CD4-positive, CD25-positive, alpha-beta regulatory T cell (primary cell): Measurements from ENCODE around the gene OMA1. TPM values are rescaled to one million over a fixed set of nuclear protein-coding genes. Genes with fewer than 3 reads are reported as not detected.

ENCODE experiments used
- ATAC-seq, 2 donors: fragments of 150-1000 bp; cut with Tn5 transposase; one replicate each; pipeline ENCODE4 v1.10.0; 2021; ENCODE audit warnings: low read depth in 2 of 2, moderate number of reproducible peaks in 2 of 2, moderate library complexity in 1 of 2
- DNase-seq, 3 donors: peaks; one replicate each; pipeline versions ENCODE4 v3.0.0 to v3.0.0-alpha.2; 2012 to 2022; ENCODE audit warnings: mixed read lengths in 1 of 3
- H3K27ac ChIP-seq: one replicate; pipeline ENCODE4 v1.7.0; 2013; ENCODE audit warnings: mild to moderate bottlenecking, low read length; ENCODE audit not compliant: insufficient read depth, poor library complexity, severe bottlenecking
- H3K27me3 ChIP-seq: one replicate; pipeline ENCODE4 v1.7.0; 2013; ENCODE audit warnings: low read length; ENCODE audit not compliant: control insufficient read depth, insufficient read depth
- H3K36me3 ChIP-seq: one replicate; pipeline ENCODE4 v1.7.0; 2013; ENCODE audit warnings: mild to moderate bottlenecking, low read length, moderate library complexity; ENCODE audit not compliant: control insufficient read depth, insufficient read depth
- H3K4me1 ChIP-seq: 2 replicates; pipeline ENCODE4 v1.7.0; 2013; ENCODE audit warnings: mild to moderate bottlenecking, low read length; ENCODE audit not compliant: insufficient read depth, control insufficient read depth, poor library complexity, severe bottlenecking
- H3K4me3 ChIP-seq: one replicate; pipeline ENCODE4 v1.7.0; 2013; ENCODE audit warnings: low read depth, mild to moderate bottlenecking, low read length, moderate library complexity
- H3K9me3 ChIP-seq, 2 experiments: 1 replicate in 1 of 2; 2 replicates in 1 of 2; pipeline ENCODE4 v1.7.0; 2013; ENCODE audit warnings: low read length in 2 of 2, mild to moderate bottlenecking in 1 of 2, moderate library complexity in 1 of 2; ENCODE audit not compliant: control insufficient read depth in 2 of 2
- H3K27ac Mint-ChIP-seq, 3 donors: one replicate each; pipeline ENCODE4 v1.8.0; 2020 to 2022; ENCODE audit warnings: mild to moderate bottlenecking in 3 of 3, mixed read lengths in 3 of 3, moderate library complexity in 2 of 3
- H3K27me3 Mint-ChIP-seq: one replicate; pipeline ENCODE4 v1.8.0; 2022; ENCODE audit warnings: mild to moderate bottlenecking, mixed read lengths
- H3K36me3 Mint-ChIP-seq: one replicate; pipeline ENCODE4 v1.8.0; 2020; ENCODE audit warnings: mixed read lengths
- H3K4me1 Mint-ChIP-seq, 4 donors: one replicate each; pipeline ENCODE4 v1.8.0; 2020 to 2022; ENCODE audit warnings: mixed read lengths in 4 of 4, mild to moderate bottlenecking in 1 of 4
- H3K4me3 Mint-ChIP-seq, 4 donors: one replicate each; pipeline ENCODE4 v1.8.0; 2020 to 2022; ENCODE audit warnings: mild to moderate bottlenecking in 4 of 4, mixed read lengths in 4 of 4, moderate library complexity in 3 of 4
- H3K9me3 Mint-ChIP-seq, 7 donors: one replicate each; pipeline ENCODE4 v1.8.0; 2020 to 2022; ENCODE audit warnings: mixed read lengths in 7 of 7, mild to moderate bottlenecking in 3 of 7, moderate library complexity in 2 of 7
- polyA plus RNA-seq, 4 donors: library from polyadenylated mRNA; unstranded; fragments of 300-500 nt; fragmentation: Illumina TruSeq; gene quantifications; one replicate each; pipeline ENCODE4 v1.2.3, GENCODE V29; 2021
- total RNA-seq: library from RNA; stranded (reverse); gene quantifications from one replicate; pipeline ENCODE4 v1.2.3, GENCODE V29; 2022

Gene OMA1
- total and polyA plus RNA-seq, 5 donors from 2014 or later: 27.1 to 42.9 (median 37.8) TPM

DNA sequence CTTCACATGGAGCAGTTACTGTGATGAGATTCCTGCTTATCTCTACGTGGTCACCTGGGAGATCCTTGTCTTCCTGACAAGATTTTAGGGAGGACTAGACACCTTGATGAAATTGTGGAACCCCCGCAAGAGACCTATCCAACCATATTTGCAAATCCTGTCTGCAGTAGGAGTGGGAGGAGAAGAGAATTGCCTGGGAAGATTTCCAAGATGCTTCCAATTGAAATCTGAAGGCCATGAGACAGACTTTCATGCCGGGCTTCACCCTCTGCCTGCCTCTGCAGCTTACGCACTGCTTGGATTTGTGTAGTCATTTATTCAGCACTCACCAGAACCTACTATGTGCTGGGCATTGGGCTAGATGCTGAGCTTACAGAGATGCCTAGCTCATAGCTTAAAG is 106.6 kb downstream of the OMA1 start:
- Mint-ChIP-seq H3K36me3 (no peaks in the 10 kb centered on the region), H3K27ac (no peak overlapping the region), H3K27me3 (no peaks in the 10 kb centered on the region), H3K4me1 (no peaks in the 10 kb centered on the region), H3K9me3 (peaks cover 0 to 2% (median 0%) of the 10 kb centered on the region in 7 donors), H3K4me3 (no peak overlapping the region)
- H3K4me1 ChIP-seq: no peaks in the 10 kb centered on the region
- H3K4me3 ChIP-seq: no peak overlapping the region
- no peak overlapping the region for H3K27ac ChIP-seq
- H3K36me3 ChIP-seq: no peaks in the 10 kb centered on the region
- ATAC-seq: no peak
- no peaks in the 10 kb centered on the region for H3K9me3 ChIP-seq
- no peak for DNase-seq
- no peaks in the 10 kb centered on the region for H3K27me3 ChIP-seq

DNA sequence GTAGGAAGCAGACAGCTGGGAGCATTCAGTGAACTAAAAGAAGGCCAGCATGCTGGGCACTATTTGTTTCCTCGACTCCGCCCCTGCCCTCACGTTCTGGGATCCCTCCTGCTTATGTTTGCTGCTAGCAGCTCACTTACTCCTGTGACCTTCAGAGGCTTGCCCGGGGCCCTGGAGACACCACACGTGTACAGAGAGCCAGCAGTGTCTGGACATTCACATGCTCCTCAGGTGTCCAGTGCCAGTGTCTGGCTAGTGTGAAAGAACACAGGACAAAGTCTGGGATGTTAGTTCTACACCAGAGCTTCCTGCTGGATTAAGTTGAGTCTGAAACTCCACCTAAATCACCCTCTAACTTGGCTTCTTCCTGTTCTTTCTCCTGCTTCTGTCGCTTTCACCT is 108.1 kb downstream of the OMA1 start:
- Mint-ChIP-seq H3K4me1 (no peaks in the 10 kb centered on the region), H3K27ac (no peak overlapping the region), H3K9me3 (peaks cover 0 to 2% (median 0%) of the 10 kb centered on the region in 7 donors), H3K4me3 (no peak overlapping the region), H3K36me3 (no peaks in the 10 kb centered on the region), H3K27me3 (no peaks in the 10 kb centered on the region)
- Histone ChIP-seq H3K27ac (no peak overlapping the region), H3K4me1 (no peaks in the 10 kb centered on the region), H3K4me3 (no peak overlapping the region), H3K27me3 (no peaks in the 10 kb centered on the region), H3K9me3 (no peaks in the 10 kb centered on the region), H3K36me3 (no peaks in the 10 kb centered on the region)
- DNase-seq (no peak), ATAC-seq (no peak)

DNA sequence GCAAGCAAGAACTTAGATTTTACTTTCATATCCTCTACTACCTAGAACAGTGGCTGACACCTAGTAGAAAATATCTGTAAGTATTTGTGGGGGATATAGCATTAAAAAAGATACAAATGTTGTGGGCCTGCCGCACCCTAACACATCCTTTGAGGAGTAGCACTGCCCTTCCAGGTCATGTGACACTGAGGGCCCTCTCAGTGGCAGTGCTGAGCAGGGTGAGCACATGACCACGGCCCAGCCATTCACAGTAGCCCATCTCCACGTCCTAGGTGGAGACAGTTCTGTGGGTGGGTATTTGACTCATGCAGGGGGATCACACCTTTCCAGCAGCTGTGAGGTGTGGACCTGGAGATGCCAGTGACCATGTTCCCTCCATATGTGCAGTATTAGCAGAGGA is 108.9 kb downstream of the OMA1 start:
- Histone ChIP-seq H3K27me3 (no peaks in the 10 kb centered on the region), H3K27ac (no peak overlapping the region), H3K4me1 (no peaks in the 10 kb centered on the region), H3K4me3 (no peak overlapping the region), H3K9me3 (no peaks in the 10 kb centered on the region), H3K36me3 (no peaks in the 10 kb centered on the region)
- Mint-ChIP-seq H3K9me3 (peaks cover 0 to 2% (median 0%) of the 10 kb centered on the region in 7 donors), H3K27ac (no peak overlapping the region), H3K36me3 (no peaks in the 10 kb centered on the region), H3K4me3 (no peak overlapping the region), H3K4me1 (no peaks in the 10 kb centered on the region), H3K27me3 (no peaks in the 10 kb centered on the region)
- DNase-seq (no peak), ATAC-seq (no peak)

DNA sequence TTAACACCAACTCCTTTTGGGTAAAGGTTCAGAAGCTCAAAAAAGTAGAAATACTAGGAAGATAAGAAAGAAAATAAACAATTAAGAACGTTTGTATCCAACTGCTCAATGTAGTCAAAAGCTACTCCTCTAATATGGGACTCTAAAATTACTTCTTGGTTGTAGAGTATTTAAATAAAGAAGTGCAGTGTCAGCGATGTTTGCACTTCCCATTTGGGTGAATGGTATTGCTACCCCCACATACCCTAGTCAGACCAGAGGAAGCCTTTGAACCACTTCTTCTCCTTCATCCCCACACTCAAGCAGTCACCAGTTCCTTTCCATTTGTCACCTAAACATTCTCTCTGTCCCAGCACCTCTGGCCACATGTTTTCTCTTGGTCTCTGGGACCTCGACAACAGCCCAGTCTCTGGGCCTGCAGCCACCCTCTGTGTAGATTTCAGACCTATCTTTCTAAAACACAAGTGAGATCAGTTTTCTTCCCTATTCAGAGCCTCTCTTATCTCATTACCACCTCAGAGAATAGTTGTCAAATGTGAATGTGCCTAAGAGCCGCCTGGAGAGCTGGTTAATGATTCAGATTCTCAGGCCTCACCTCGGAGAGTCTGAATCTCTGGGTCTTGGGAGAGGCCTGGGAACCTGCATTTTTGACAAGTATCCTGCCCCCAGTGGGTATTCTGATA is 109.8 kb downstream of the OMA1 start:
- Histone ChIP-seq H3K36me3 (no peaks in the 10 kb centered on the region), H3K9me3 (no peaks in the 10 kb centered on the region), H3K27ac (no peak overlapping the region), H3K4me3 (no peak overlapping the region), H3K4me1 (no peaks in the 10 kb centered on the region), H3K27me3 (no peaks in the 10 kb centered on the region)
- DNase-seq (no peak), ATAC-seq (no peak)
- H3K9me3 Mint-ChIP-seq: peaks cover 0 to 2% (median 0%) of the 10 kb centered on the region in 7 donors
- no peaks in the 10 kb centered on the region for H3K36me3 Mint-ChIP-seq
- H3K4me3 Mint-ChIP-seq: no peak overlapping the region
- no peaks in the 10 kb centered on the region for H3K4me1 Mint-ChIP-seq
- no peaks in the 10 kb centered on the region for H3K27me3 Mint-ChIP-seq
- H3K27ac Mint-ChIP-seq: no peak overlapping the region

DNA sequence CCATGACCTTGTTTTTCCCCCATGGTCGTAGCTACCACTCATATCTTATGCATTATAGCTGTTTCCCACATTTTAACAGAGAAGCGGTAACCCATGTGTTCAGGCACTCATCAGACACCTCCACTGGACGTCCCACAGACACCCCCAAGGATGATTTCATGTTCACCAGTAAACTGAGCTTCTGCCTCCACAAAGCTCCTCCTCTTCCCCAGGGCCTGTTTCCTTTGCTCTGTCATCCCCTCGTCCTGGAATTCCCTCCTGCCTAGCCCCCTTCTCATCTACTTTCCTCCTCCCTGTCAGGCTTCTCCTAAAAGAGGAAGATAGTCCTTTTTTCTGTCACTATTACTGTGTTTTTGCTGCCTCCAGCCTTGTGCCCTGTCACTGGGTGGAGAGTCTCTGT is 111.2 kb downstream of the OMA1 start:
- DNase-seq: no peak
- Histone ChIP-seq H3K27me3 (no peaks in the 10 kb centered on the region), H3K4me3 (no peak overlapping the region), H3K36me3 (no peaks in the 10 kb centered on the region), H3K4me1 (no peaks in the 10 kb centered on the region), H3K27ac (no peak overlapping the region), H3K9me3 (no peaks in the 10 kb centered on the region)
- no peaks in the 10 kb centered on the region for H3K27me3 Mint-ChIP-seq
- no peak overlapping the region for H3K27ac Mint-ChIP-seq
- H3K9me3 Mint-ChIP-seq: peaks cover 0 to 3% (median 0%) of the 10 kb centered on the region in 7 donors
- H3K36me3 Mint-ChIP-seq: peaks cover under 1% of the 10 kb centered on the region
- no peaks in the 10 kb centered on the region for H3K4me1 Mint-ChIP-seq
- H3K4me3 Mint-ChIP-seq: no peak overlapping the region
- ATAC-seq: no peak

DNA sequence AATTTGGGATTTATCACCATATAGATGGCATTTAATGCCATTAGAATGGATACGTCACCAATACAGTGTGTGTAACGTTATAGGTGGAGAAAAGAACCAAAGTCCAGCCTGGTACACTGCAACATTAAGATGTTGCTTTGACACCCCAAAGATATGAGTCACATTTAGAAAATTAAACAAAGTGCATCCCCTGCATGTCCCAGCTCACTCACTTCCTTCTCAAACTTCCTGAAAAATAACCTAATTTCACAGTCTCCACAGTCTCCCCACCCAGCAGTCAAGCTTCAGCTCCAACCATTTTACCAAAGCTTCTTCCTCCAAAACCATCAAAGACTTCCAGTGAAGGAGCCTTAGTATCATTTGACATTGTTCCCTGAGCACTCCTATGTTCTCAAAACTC is 111.9 kb downstream of the OMA1 start:
- Histone ChIP-seq H3K36me3 (no peaks in the 10 kb centered on the region), H3K4me3 (no peak overlapping the region), H3K27me3 (no peaks in the 10 kb centered on the region), H3K4me1 (no peaks in the 10 kb centered on the region), H3K27ac (no peak overlapping the region), H3K9me3 (no peaks in the 10 kb centered on the region)
- Mint-ChIP-seq H3K27me3 (no peaks in the 10 kb centered on the region), H3K9me3 (peaks cover 0 to 3% (median 0%) of the 10 kb centered on the region in 7 donors), H3K27ac (no peak overlapping the region), H3K4me1 (no peaks in the 10 kb centered on the region), H3K4me3 (no peak overlapping the region), H3K36me3 (peaks cover 4% of the 10 kb centered on the region)
- ATAC-seq (no peak), DNase-seq (no peak)

DNA sequence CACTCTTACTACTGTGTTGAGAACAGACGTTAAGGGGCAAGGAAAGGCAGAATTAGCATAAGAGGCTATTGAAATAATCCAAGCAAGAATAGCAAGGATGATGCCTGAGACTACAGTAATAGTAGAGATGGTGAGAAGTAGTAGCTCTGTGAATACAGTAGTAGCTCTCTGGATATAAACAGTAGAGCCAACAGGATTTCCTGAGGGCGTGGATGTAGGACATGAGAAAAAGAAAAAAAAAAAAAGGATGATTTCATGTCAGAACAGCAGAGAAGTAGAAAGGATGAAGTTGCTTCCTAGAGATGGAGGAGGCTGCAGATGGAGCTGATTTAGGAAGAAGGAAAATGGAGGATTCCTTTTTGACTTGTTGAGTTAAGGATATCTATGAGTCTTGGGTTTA is 112.3 kb downstream of the OMA1 start:
- Mint-ChIP-seq H3K9me3 (peaks cover 0 to 3% (median 0%) of the 10 kb centered on the region in 7 donors), H3K36me3 (peaks cover 7% of the 10 kb centered on the region), H3K27ac (no peak overlapping the region), H3K27me3 (no peaks in the 10 kb centered on the region), H3K4me1 (no peaks in the 10 kb centered on the region), H3K4me3 (no peak overlapping the region)
- no peaks in the 10 kb centered on the region for H3K27me3 ChIP-seq
- DNase-seq: no peak
- H3K9me3 ChIP-seq: no peaks in the 10 kb centered on the region
- no peak for ATAC-seq
- no peaks in the 10 kb centered on the region for H3K4me1 ChIP-seq
- H3K36me3 ChIP-seq: no peaks in the 10 kb centered on the region
- no peak overlapping the region for H3K4me3 ChIP-seq
- no peak overlapping the region for H3K27ac ChIP-seq
